K562 (cell line): Measurements from ENCODE around the gene C17orf114.

Source experiments
- ATF3 ChIP-seq, 2 experiments: fragments of 450-650 bp in 1 of 2; sonication (generic) in 1 of 2; formaldehyde crosslinking in 1 of 2; IDR thresholded peaks in 1 of 2; conservative IDR thresholded peaks in 1 of 2; 2 replicates each; pipeline versions ENCODE4 v1.6.1 to v1.8.1; 2016 to 2023; ENCODE audit warnings: mild to moderate bottlenecking in 2 of 2, moderate library complexity in 2 of 2, inconsistent platforms in 1 of 2, missing genetic modification reagents in 1 of 2
- CBX3 ChIP-seq, 2 experiments: IDR thresholded peaks; 1 replicate in 1 of 2; 2 replicates in 1 of 2; pipeline ENCODE4 v1.6.1; 2012; ENCODE audit warnings: inconsistent platforms in 2 of 2, low read length in 2 of 2, borderline replicate concordance in 1 of 2, control low read depth in 1 of 2
- CREB1 ChIP-seq, 2 experiments: sonication (generic) in 1 of 2; formaldehyde crosslinking in 1 of 2; IDR thresholded peaks; 2 replicates each; pipeline versions ENCODE4 v1.6.1 to v1.8.0; 2012 to 2022; ENCODE audit warnings: inconsistent platforms in 1 of 2, mild to moderate bottlenecking in 1 of 2, missing genetic modification reagents in 1 of 2, moderate library complexity in 1 of 2
- E4F1 ChIP-seq: fragments of 250-450 bp; sonication (Bioruptor Pico); IDR thresholded peaks from 2 replicates; pipeline ENCODE4 v1.5.0; 2021; ENCODE audit warnings: mild to moderate bottlenecking, borderline replicate concordance
- ETS1 ChIP-seq: conservative IDR thresholded peaks from 2 replicates; pipeline ENCODE4 v1.6.1; 2011; ENCODE audit warnings: low read depth, mild to moderate bottlenecking, low read length; ENCODE audit not compliant: control insufficient read depth
- FOXP1 ChIP-seq: sonication (generic); formaldehyde crosslinking; IDR thresholded peaks from 2 replicates; pipeline ENCODE4 v1.8.0; 2022; ENCODE audit warnings: mild to moderate bottlenecking, missing genetic modification reagents
- HMG20B ChIP-seq: fragments of 250-450 bp; sonication (Bioruptor Pico); IDR thresholded peaks from 2 replicates; pipeline ENCODE4 v1.5.0; 2021; ENCODE audit warnings: mild to moderate bottlenecking
- L3MBTL2 ChIP-seq: fragments of 450-650 bp; IDR thresholded peaks from 2 replicates; pipeline ENCODE4 v1.6.1; 2016; ENCODE audit warnings: mild to moderate bottlenecking, moderate library complexity
- POLR2A ChIP-seq: fragments of 450-650 bp; conservative IDR thresholded peaks from 2 replicates; pipeline ENCODE4 v1.6.1; 2016
- POLR2AphosphoS2 ChIP-seq: IDR thresholded peaks from 2 replicates; pipeline ENCODE4 v1.6.1; 2012; ENCODE audit warnings: low read length, improper control_type of control experiment
- POLR3A ChIP-seq: IDR thresholded peaks from 2 replicates; pipeline ENCODE4 v1.6.1; 2011; ENCODE audit warnings: borderline replicate concordance, mild to moderate bottlenecking, moderate library complexity; ENCODE audit not compliant: insufficient read length, insufficient read depth; ENCODE audit errors: extremely low read depth
- RAD21 ChIP-seq, 2 experiments: fragments of 250-450 bp in 1 of 2; fragments of 450-650 bp in 1 of 2; sonication (Bioruptor Pico) in 1 of 2; formaldehyde crosslinking in 1 of 2; IDR thresholded peaks in 1 of 2; conservative IDR thresholded peaks in 1 of 2; 2 replicates each; pipeline versions ENCODE4 v1.4.0 to v1.8.0; 2020 to 2022; ENCODE audit warnings: mild to moderate bottlenecking in 2 of 2, moderate library complexity in 1 of 2
- RBM34 ChIP-seq: fragments of 200-400 bp; formaldehyde crosslinking; IDR thresholded peaks from 2 replicates; pipeline ENCODE4 v1.6.1; 2018; ENCODE audit warnings: low read length, borderline replicate concordance; ENCODE audit not compliant: insufficient read depth
- RNF2 ChIP-seq: sonication (generic); IDR thresholded peaks from 2 replicates; pipeline ENCODE4 v1.6.1; 2016
- SLC30A9 ChIP-seq: fragments of 250-450 bp; sonication (Bioruptor Pico); IDR thresholded peaks from 2 replicates; pipeline ENCODE4 v1.8.0; 2022; ENCODE audit warnings: mild to moderate bottlenecking, moderate library complexity
- SMARCE1 ChIP-seq: fragments of 450-650 bp; IDR thresholded peaks from 2 replicates; pipeline ENCODE4 v1.7.1; 2016; ENCODE audit warnings: mild to moderate bottlenecking
- SRSF7 ChIP-seq: fragments of 200-400 bp; formaldehyde crosslinking; optimal IDR thresholded peaks from 2 replicates; pipeline ENCODE3; 2017; ENCODE audit warnings: mild to moderate bottlenecking, low read depth, low read length
- TBP ChIP-seq: optimal IDR thresholded peaks from 2 replicates; pipeline ENCODE3; 2011; ENCODE audit warnings: low read depth, low read length, improper control_type of control experiment
- TRIM28 ChIP-seq: fragments of 450-650 bp; IDR thresholded peaks from 2 replicates; pipeline ENCODE4 v1.6.1; 2017
- XRCC3 ChIP-seq: fragments of 450-650 bp; IDR thresholded peaks from 2 replicates; pipeline ENCODE4 v1.6.1; 2017; ENCODE audit warnings: mild to moderate bottlenecking, moderate library complexity
- XRCC5 ChIP-seq: fragments of 200-400 bp; formaldehyde crosslinking; IDR thresholded peaks from 2 replicates; pipeline ENCODE4 v1.6.1; 2017; ENCODE audit warnings: low read depth, mild to moderate bottlenecking, low read length
- ZKSCAN1 ChIP-seq: fragments of 150-350 bp; IDR thresholded peaks from 2 replicates; pipeline ENCODE4 v1.6.1; 2016; ENCODE audit warnings: low read depth, low read length
- ZNF316 ChIP-seq: fragments of 450-650 bp; IDR thresholded peaks from 2 replicates; pipeline ENCODE4 v1.6.1; 2016
- ZNF551 ChIP-seq: fragments of 250-450 bp; sonication (Bioruptor Pico); IDR thresholded peaks from 2 replicates; pipeline ENCODE4 v1.5.0; 2021; ENCODE audit warnings: mild to moderate bottlenecking, moderate library complexity
- ZNF75A ChIP-seq: fragments of 450-650 bp; formaldehyde crosslinking; IDR thresholded peaks from 2 replicates; pipeline ENCODE4 v1.4.0; 2020; ENCODE audit warnings: mild to moderate bottlenecking
- ZNF77 ChIP-seq: fragments of 250-450 bp; sonication (Bioruptor Pico); IDR thresholded peaks from 2 replicates; pipeline ENCODE4 v1.5.0; 2020
- ZSCAN29 ChIP-seq: fragments of 450-650 bp; IDR thresholded peaks from 2 replicates; pipeline ENCODE4 v1.6.1; 2017

C17orf114 gene

GRCh38 chr17:4789951-4790704 lies 12.0 kb downstream of the C17orf114 start (continued):
- TF ChIP-seq CREB1 (IDR thresholded peaks at IDR 0.05) (peak; percentile 50), CREB1 (CRISPR knock-in tag; IDR thresholded peaks at IDR 0.05) (peak; percentile 54), ETS1 (no peak; the same call in 1 of the 2 replicates), E4F1 (no peak), TRIM28 (no peak), ZNF551 (no peak), RAD21 (CRISPR knock-in tag; conservative IDR thresholded peaks at IDR 0.05 in 1 of 2, IDR thresholded peaks at IDR 0.05 in 1 of 2) (peak; percentile 54 to 64), POLR3A (no peak), ZKSCAN1 (peak; percentile 39; the same call in 1 of the 2 replicates), RNF2 (no peak), ZNF77 (CRISPR knock-in tag) (no peak), XRCC5 (no peak), SMARCE1 (no peak), HMG20B (CRISPR knock-in tag) (no peak), SRSF7 (no peak), POLR2AphosphoS2 (no peak), L3MBTL2 (peak; percentile 94), POLR2A (peak; percentile 69; the same call in 1 of the 2 replicates), XRCC3 (no peak), RBM34 (no peak), ZNF75A (CRISPR knock-in tag) (no peak), ZNF316 (no peak), ZSCAN29 (no peak), SLC30A9 (CRISPR knock-in tag) (no peak), ATF3 (IDR thresholded peaks at IDR 0.05) (peak; percentile 23; the same call in 1 of the 2 replicates), ATF3 (CRISPR knock-in tag; conservative IDR thresholded peaks at IDR 0.05) (no peak), TBP (peak; percentile 37), CBX3 (IDR thresholded peaks at IDR 0.05; ENCODE audit: borderline replicate concordance in 1 of 2, low read length in 2 of 2) (0 out of 3 replicates have a peak, but pooled peaks of 1 of the 2 experiments have one; percentile 25), FOXP1 (CRISPR knock-in tag) (peak; percentile 86; the same call in 1 of the 2 replicates)
